NCI-H2107 treated with DMSO at 0.1 percent for 48 hours (cell line): ENCODE data around the gene NELL1.
"Not testable (repeated sequence)": the region's sequence is repeated elsewhere in the genome, so short reads cannot be mapped to it uniquely, and the experiment has no call there.

Experiments
- DNase-seq: peaks from one replicate; lab custom pipeline; 2025; ENCODE audit not compliant: unreplicated experiment; lab: John Stamatoyannopoulos, UW

NELL1 gene

DNA sequence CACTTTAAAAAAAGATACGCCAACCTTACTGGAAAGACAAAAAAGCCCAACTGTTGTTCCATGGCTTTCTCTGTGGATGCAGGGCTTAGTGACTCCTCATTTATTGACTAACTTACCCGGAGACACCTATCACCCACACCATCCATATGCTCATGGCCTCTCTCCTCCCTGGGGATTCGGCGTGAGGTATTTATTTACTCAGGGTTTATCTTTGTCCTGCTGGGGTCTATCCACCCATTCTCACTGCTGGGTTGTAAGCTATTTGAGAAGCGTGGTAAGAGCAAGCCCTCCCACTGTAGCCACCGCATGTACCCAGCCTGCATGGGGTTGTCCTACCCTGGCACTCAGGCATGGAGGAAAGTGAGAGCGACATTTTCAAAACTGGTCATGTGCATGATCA lies 93.6 kb downstream of the NELL1 start:
- DNase-seq, result peak; percentile 58

- DNase-seq, result no peak
Measured at GRCh38 chr11:20770414-20770946, 101.1 kb downstream of the NELL1 start.

DNA sequence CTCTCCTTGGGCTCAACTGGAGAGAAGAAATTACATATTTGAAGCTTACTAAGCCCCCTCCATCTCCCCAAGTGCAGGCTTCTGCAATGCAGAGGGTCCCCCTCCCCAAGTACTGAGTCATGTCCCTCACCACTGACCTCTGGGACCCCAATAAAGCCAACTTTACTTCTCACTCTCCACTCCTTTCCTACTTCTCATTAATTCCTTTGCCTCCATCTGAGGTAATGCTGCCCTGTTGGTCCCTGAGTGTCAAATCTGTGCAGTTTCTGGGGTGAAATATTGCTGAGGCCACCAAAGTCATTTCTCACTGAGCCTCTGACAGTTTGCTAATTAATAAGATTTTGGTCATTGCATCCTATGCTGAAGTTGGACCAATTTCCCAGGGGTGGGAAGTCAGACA lies 101.6 kb downstream of the NELL1 start:
- no peak for DNase-seq

- no peak for DNase-seq
Measured at GRCh38 chr11:20771681-20772080, 102.3 kb downstream of the NELL1 start.

DNA sequence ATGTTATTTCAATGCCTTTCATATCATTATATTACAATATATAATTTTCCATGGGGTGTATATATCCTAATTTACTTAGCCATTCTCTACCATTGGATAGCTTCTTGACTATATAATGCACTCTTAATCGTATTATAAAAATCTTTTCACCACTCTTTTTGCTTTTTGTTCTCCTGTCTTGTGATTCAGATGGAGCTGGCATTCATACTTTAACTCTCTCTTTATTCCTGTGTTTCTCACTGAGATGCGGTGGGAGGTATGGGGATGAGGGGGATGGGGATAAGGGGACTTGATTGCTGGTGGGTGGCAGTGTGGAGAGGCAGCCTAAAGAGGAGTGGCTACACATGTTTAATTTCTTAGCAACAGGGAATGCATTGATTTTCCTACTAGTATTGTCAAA lies 105.9 kb downstream of the NELL1 start:
- DNase-seq, result no peak

DNA sequence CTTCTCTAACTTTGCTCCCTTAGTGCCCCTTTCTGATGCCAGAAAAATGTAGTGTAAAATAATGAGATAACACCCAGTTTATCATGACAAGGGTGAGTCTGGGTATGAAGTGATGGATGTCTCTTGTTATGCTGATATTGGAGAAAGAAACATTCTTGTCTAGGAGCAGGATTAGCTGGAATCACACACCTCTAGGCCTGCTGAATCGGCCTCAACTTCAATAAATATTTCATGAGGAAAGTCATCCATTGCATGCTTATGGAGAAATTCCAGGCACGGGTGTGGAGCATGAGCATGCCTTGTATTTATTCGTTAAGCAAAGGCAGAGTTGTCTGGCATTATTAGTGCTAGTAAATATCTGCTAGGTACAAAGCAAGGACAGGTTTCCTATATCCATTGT lies 113.4 kb downstream of the NELL1 start:
- no peak for DNase-seq

- DNase-seq, result no peak
Measured at GRCh38 chr11:20783220-20783619, 113.8 kb downstream of the NELL1 start.

GRCh38 chr11:20790622-20791021 lies 121.2 kb downstream of the NELL1 start:
- DNase-seq, result no peak

DNA sequence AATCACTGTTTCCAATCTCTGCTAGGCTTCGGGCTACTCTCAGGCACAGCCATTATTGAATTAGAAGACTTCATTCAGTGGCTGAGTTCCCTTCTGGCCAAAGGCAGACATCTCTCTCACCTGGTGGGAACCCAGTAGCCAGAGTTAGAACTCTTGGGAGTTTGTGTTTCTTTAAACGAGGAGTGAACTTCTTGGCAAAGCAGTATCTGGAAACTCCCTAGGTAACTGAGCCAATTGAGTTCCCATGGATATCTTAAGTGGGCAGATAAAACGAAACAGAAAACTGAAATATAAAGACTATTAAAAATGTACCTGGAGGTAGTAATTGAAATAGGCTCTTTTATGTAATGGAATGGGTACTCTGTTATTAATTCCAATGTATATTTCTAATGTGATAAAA lies 125.6 kb downstream of the NELL1 start:
- DNase-seq, result no peak

DNA sequence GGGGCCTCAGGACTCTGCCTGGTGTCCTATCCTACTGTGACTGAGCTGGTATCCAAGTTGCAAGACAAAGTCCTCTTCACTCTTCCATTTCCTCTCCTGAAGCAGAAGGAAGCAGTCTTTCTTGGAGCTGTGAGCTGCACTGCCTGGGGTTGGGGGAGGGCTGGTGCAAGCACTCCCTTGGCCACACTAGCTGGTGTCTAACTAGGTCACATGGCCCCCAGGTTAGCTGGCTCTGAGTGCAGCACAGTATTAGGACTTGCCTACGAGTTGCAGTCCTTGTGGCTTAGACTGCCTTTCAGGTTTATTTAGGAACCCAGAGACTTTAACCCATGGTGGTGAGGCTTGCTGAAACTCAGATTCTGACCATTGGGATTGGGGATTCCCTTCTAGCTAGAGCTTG lies 138.9 kb downstream of the NELL1 start:
- DNase-seq, result no peak

- no peak for DNase-seq
Measured at GRCh38 chr11:20821046-20821445, 151.7 kb downstream of the NELL1 start.

DNA sequence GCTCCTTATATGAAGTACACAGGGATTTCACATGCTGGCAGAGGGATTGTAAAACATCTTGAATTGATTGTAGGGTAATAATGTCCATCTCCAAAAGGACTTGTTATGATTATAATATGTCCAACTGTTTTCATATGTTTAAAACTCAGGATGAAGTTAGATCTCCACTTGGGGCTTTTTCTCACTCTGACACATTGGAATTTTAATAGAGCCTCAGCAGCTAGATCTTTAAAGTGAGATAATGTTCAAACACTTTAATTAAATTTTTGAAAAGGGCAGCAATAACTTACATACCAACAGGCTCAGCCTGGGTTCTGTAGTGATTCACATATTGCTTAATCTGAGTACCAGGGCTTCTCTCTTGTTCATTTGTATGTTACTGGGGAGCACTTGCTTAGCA lies 152.1 kb downstream of the NELL1 start:
- no peak for DNase-seq

DNA sequence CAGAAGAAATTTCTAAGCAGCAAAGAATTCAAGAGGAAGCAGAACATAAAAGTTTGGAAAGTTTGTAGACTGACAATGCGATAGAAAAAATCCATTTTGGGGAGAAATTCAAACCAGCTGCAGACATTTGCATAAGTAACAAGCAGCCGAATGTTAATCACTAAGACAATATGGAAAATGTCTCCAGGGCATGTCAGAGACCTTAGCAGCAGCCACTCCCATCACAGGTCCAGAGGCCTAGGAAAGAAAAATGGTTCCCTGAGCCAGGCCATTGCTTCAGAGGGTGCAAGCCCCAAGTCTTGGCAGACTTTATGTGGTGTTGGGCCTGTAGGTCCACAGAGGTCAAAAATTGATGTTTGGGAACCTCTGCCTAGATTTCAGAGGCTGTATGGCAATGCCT lies 155.4 kb downstream of the NELL1 start:
- DNase-seq, result no peak

GRCh38 chr11:20835561-20835960 lies 166.2 kb downstream of the NELL1 start:
- no peak for DNase-seq

- DNase-seq, result no peak
Measured at GRCh38 chr11:20839231-20839630, 169.8 kb downstream of the NELL1 start.

DNA sequence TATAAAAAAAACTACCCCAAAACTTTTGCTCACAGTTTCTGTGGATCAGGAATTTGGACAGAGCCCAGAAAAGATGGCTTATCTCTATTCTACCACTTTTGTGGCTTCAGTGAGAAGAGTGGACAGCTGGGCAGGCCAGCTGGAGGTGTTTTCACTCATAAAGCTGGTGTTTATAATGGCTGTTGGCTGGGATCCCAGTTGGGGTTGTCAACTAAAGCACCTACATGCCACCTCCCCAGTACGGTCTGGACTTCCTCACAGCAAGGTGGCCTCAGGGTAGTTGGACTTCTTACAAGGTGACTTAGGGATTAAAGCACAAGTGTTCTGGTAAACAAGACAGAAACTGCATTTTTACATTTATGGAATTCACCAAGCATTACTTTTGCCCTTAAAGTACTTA lies 171.0 kb downstream of the NELL1 start:
- DNase-seq, result no peak

- DNase-seq, result no peak
Measured at GRCh38 chr11:20844216-20844615, 174.8 kb downstream of the NELL1 start.

- DNase-seq, result peak; percentile 72
Measured at GRCh38 chr11:20844630-20845029, 175.2 kb downstream of the NELL1 start.

- DNase-seq, result no peak
Measured at GRCh38 chr11:20854215-20854955, 185.0 kb downstream of the NELL1 start.

- DNase-seq, result peak; percentile 17
Measured at GRCh38 chr11:20861322-20861721, 191.9 kb downstream of the NELL1 start.

DNA sequence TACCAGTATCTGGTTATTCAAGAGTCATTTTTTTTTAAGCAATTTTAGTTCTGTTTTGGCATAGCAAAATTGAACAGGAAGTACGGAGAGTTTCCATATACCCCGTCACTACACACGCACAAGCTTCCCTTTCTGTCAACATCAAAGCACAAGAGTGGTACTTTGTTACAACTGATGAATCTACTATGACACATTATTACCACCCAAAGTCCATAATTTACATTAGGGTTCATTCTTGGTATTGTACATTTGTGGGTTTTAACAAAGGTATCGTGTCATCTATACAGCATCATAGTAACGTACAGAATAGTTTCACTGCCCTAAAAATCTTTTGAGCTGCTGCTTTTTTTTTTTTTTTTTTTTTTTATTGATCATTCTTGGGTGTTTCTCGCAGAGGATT lies 192.9 kb downstream of the NELL1 start:
- not testable (repeated sequence) for DNase-seq

DNA sequence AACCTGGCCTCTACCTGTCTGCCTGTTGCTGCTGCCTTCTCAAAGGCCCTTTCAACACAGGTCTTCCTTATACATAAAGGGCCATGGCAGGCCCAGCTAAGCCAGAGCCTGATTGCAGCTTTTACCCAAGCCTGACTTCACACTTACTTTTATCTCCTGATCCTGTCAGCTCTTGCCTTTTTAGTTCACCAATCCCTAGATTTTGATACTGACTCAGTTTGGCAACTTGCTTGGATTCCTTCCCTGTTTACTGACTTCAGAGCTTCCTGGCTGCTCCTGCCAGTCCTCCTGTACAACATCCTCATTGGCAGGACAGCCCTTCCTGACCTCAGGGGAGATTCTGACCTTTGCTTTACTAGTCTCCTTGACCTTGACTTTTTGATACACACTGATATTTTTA lies 195.2 kb downstream of the NELL1 start:
- no peak for DNase-seq

DNA sequence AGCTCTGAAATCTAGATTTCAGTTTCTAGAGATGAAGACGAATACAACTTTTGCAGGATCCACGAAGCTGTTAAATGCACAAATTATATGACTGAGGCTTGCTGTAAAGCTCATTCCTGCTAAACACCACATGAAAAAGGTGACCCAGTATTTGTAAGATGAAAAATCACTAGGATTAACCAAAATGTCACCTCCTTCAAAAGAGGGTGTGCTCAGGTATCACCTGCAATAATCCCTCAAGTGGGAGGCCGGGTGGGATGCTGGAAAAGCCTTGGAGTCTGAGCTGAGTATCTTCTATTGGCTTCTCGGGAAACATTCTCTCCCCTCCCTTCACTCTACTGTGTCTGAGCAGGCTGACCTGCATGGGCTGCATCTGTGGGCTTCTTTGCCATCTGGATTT lies 195.8 kb downstream of the NELL1 start:
- DNase-seq, result no peak
